Measurements from ENCODE around the gene RGS3. TPM values are rescaled to one million over a fixed set of nuclear protein-coding genes. Genes with fewer than 3 reads are reported as not detected.

The RGS3 gene
- total RNA-seq, 1 experiment from 2014 or later = 39.4 TPM

- BruUV-seq (replicated peaks) = no TSS peak
- Histone ChIP-seq H3K27ac (ENCODE audit: low read depth, low read length) (no peak overlapping the region), H3K36me3 (ENCODE audit: control insufficient read depth in 1 of 2, insufficient read depth in 2 of 2, low read length in 2 of 2) (no peaks in the 10 kb centered on the region), H3K9ac (ENCODE audit: low read length) (no peak overlapping the region), H3K4me1 (ENCODE audit: control insufficient read depth in 1 of 2, insufficient read depth in 2 of 2, low read length in 2 of 2) (peaks cover 5 to 9% of the 10 kb centered on the region in 2 experiments; a peak in 1 of 4 replicates), H3K9me3 (ENCODE audit: control insufficient read depth in 1 of 2, insufficient read depth in 1 of 2, low read depth in 1 of 2, low read length in 2 of 2) (no peaks in the 10 kb centered on the region), H3K27me3 (ENCODE audit: insufficient read depth, low read length) (no peaks in the 10 kb centered on the region), H3K4me3 (replicated peaks in 1 of 2; ENCODE audit: low read depth in 1 of 2, low read length in 2 of 2) (no peak overlapping the region), H3K4me2 (ENCODE audit: low read length) (no peak overlapping the region), H2AFZ (ENCODE audit: low read depth, low read length, poor library complexity, severe bottlenecking) (no peak overlapping the region), H3K79me2 (ENCODE audit: insufficient read depth, low read length) (no peaks in the 10 kb centered on the region), H3K9me2 (ENCODE audit: insufficient read depth) (no peaks in the 10 kb centered on the region), H4K20me1 (ENCODE audit: insufficient read depth) (no peaks in the 10 kb centered on the region)
- TF ChIP-seq ZFX (IDR thresholded peaks at IDR 0.05) = no peak
- no peak for TF ChIP-seq POLR2A (IDR thresholded peaks at IDR 0.05; ENCODE audit: borderline replicate concordance, extremely low read depth, insufficient read depth, insufficient read length)
- no peak for TF ChIP-seq CTCF (IDR thresholded peaks at IDR 0.05 in 2 of 3, conservative IDR thresholded peaks at IDR 0.05 in 1 of 3; ENCODE audit: borderline replicate concordance in 1 of 3, insufficient read depth in 1 of 3, low read depth in 2 of 3, low read length in 2 of 3)
- TF ChIP-seq EZH2 (IDR thresholded peaks at IDR 0.05) = no peak
- no peak for TF ChIP-seq JUND (IDR thresholded peaks at IDR 0.05)
- no peak for TF ChIP-seq FOSL1 (IDR thresholded peaks at IDR 0.05; ENCODE audit: low read depth)
- no peak for TF ChIP-seq RAD21 (IDR thresholded peaks at IDR 0.05; ENCODE audit: low read depth)
- TF ChIP-seq, protein P1, sequence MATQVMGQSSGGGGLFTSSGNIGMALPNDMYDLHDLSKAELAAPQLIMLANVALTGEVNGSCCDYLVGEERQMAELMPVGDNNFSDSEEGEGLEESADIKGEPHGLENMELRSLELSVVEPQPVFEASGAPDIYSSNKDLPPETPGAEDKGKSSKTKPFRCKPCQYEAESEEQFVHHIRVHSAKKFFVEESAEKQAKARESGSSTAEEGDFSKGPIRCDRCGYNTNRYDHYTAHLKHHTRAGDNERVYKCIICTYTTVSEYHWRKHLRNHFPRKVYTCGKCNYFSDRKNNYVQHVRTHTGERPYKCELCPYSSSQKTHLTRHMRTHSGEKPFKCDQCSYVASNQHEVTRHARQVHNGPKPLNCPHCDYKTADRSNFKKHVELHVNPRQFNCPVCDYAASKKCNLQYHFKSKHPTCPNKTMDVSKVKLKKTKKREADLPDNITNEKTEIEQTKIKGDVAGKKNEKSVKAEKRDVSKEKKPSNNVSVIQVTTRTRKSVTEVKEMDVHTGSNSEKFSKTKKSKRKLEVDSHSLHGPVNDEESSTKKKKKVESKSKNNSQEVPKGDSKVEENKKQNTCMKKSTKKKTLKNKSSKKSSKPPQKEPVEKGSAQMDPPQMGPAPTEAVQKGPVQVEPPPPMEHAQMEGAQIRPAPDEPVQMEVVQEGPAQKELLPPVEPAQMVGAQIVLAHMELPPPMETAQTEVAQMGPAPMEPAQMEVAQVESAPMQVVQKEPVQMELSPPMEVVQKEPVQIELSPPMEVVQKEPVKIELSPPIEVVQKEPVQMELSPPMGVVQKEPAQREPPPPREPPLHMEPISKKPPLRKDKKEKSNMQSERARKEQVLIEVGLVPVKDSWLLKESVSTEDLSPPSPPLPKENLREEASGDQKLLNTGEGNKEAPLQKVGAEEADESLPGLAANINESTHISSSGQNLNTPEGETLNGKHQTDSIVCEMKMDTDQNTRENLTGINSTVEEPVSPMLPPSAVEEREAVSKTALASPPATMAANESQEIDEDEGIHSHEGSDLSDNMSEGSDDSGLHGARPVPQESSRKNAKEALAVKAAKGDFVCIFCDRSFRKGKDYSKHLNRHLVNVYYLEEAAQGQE (IDR thresholded peaks at IDR 0.05; ENCODE audit: low read depth) = no peak
- TF ChIP-seq YY1 (IDR thresholded peaks at IDR 0.05; ENCODE audit: extremely low read depth, insufficient replicate concordance, low read depth, low read length) = no peak
- no peak for TF ChIP-seq TCF7L2 (IDR thresholded peaks at IDR 0.05; ENCODE audit: borderline replicate concordance, extremely low read depth, insufficient read depth, insufficient read length)
- ATAC-seq (no peak), DNase-seq (ENCODE audit: low read depth, low spot score) (no peak)
- intact Hi-C loops (cut with micrococcal nuclease) = no loop called here
- ChIA-PET CTCF (no interaction called here), POLR2A (no interaction called here), RAD21 (ENCODE audit: low non-redundant PET in 1 of 2, low total read pairs in 2 of 2, uncharacterized antibody in 2 of 2, unreplicated experiment in 2 of 2) (no interaction called here)
Observed at GRCh38 chr9:113613815-113614413, 150.4 kb downstream of the RGS3 start.
